HG02970 (cell line): ENCODE measurements around the gene GCSAM.

Source experiments
- ATAC-seq: cut with Tn5 transposase; IDR thresholded peaks from one replicate; pipeline ENCODE4 v1.9.1; 2021; ENCODE audit warnings: mild to moderate bottlenecking, moderate library complexity, moderate number of reproducible peaks; ENCODE audit not compliant: unreplicated experiment, low FRiP score

Gene GCSAM

DNA sequence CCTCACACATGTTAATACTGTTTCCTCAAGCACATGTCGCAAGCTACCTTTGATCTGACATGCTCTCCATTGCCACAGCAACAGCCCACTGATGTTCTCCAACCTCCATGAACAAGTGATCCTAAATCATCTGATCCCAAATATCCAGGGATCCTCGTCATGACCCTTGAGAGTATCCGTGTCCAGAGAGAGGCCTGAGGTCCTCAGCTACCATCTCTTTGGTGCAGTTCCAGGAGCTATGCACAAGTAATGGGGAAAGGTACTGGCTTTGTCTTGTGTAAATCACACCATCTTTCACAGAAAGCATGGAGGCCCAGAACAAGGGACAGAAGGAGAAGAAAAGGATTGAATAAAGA, 2.4 kb downstream of the GCSAM start:
- no peak for ATAC-seq

DNA sequence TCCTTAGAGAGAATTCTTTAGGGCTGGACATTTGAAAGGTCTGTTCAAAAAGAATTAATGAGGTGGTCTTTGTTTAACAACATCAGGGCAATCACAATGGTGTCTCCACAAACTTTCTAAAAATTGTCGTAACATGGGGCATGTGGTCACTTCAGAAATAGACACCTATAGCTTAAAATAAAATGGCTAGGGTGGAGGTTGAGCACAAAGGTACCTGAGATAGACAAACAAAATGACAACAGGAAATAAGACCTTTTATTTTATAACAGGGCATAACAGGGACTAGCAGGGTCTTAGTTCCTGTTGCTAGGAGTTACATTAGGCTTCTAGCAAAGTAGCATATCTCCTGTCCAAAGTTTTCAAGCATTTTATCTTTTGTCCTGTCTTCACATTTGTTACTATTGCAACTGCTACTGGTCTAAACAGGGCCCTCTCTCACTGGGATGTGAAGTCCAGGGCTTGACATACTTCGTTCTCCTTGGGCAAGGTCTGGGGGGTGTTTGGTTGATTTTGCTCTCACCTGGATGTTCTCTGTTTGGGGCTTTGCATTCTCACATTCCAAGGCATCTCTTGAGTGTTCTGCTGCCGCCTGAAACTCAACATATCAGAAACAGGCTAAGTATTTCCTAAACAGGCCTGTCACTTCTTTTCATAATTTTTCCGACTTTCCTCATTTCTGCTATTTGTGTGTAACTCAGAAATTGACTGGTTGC, 3.0 kb downstream of the GCSAM start:
- ATAC-seq, result no peak

DNA sequence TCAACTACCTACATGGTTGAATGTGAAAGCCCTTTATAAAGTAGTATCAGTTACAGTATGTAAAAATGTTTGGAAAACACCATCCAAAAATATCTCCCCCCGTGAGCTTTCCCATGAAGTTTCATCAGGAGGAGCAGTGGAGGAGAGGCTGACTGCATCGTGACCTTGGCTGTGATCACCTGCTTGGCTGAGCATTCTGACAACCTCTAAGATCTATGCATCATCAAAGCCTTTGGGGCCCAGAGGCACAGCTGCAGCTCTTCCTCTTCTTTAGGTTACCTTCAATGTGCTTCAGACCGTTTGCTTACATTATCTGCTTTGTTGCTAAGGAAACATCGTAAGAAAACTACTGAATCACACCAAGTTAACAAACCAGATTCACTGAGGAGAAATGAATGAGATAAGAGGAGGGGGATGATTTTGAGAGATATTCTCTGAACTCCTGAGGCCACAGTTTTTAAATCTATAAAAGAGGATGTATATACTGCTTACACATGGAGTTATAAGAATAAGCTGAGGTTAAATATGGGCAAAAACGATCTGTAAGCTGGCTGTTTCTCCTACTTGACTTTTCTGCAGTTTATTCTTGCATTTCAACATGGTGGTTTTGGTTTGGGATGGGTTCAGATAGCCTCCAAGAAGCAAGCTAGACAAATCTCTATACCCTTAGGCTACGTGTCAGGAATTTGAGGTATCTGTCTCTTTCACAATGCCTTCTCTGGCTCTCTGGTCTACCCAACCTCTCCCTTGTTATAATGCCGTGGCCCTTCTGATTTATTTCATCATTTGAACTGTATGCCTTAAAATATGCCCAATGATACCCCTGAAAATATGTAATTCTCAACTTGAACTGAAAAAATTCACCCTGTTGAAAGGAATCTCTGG, 4.0 kb downstream of the GCSAM start:
- peak; percentile 40 for ATAC-seq

DNA sequence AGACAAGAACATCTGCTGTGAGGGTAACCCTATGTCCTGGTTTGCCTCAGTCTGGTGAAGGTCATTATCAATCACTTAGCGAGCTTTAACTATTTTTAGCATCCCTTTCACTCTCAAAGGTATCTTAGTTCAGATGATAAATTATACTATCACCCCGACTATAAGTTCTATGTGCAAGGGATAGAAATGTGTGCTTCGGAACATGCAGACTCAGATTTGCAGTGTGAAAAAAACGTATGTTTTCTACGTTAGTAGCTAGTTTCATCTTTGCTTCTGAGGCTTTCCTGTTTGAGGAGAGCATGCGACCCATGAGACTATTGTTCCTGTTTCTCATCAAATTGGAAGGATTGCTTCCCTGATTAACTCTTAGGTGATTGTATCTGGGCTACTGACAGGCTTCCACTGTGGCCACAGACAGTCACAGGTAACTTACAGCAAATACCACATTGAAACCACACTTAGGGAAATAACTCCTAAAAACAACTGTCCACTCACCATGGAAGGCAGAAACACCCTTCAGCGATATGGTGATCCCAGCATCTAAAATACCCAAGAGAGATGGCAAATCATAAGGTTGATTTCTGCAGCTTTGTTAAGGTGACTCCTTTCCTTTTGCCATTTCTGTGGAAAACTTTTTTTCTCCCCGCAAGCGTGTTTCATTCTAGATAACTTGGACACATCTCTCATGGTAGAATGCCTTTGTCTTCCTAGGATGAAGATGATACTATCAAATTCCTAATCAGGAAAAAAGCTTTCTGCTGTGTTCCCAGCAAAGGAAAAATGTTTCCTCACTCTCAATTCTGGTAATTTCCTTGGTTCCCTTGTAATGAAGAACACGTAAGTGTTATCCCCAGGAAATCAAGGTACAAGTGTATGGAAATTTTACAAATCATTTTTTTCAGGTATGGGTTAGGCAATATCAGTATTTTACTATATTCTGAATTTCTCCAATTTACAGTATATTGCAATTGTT, 5.2 kb downstream of the GCSAM start:
- no peak for ATAC-seq

DNA sequence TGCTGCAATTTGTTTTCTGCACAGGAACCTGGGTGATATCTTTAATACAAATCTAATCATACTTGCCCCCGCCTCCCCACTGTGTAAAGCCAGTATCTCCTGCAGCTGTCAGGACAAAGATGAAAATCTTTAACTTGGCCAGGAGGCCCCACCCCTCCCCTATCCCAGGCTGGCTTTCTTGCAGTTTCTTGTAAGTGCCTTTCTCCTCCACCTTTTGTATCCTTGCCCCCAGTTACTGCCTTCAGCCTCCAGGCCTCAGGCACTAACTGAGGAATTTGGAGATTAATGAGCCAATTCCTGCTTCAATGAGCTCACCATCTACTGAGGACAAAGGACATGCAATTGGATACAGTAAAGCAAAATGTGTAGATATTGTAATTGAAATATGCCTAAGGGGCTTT, 6.5 kb downstream of the GCSAM start:
- ATAC-seq, result no peak

DNA sequence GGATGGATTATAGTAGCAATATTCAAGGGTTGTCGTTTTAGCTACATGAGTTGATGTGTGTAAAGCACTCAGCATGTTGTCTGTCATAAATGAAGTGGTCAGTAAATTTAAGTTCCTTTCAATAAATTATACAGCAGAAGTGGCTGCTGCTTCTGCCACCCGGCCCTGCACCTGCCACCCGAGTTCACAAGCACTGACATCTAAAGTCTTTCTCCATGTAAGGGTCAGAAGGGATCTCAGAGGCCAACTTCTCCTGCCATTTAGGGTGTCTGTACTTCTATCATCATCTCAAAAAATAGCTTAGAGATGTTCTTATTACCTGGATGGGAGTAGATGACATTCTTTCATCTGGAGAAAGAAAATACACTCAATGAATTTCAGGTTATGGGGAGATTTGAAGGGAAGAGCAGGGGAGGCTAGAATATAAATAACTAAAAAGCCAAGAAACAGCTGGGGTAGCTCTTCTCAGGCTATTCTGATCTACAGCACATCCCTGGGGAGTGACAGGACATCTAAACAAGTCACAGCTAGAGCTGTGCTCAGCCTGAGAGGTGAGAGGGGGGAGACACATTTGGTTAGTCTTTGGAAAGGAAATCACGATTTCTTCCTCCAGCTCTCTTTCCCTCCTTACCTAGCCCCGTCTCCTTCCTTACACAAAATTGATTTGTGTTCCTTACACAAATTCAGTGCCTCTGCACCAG, 8.0 kb downstream of the GCSAM start:
- no peak for ATAC-seq

DNA sequence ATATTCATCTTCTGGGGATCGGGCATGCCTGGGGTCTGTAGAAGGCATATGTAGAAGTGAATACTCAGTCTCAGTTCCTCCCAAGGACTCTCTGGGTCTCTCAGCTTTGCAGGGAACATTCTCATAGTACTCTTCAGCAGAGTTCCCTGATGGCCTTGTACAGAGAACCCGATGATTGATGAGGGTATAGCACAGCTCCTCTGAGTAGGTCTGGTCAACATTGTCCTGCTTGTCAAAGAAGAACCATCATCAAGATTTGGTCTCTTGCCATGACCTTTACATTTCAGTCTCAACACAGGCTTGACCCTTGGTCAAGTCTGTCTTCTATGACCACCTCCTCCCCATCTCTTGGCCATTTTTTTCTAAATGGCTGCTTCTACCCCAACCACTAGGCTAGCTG, 9.5 kb downstream of the GCSAM start:
- no peak for ATAC-seq

DNA sequence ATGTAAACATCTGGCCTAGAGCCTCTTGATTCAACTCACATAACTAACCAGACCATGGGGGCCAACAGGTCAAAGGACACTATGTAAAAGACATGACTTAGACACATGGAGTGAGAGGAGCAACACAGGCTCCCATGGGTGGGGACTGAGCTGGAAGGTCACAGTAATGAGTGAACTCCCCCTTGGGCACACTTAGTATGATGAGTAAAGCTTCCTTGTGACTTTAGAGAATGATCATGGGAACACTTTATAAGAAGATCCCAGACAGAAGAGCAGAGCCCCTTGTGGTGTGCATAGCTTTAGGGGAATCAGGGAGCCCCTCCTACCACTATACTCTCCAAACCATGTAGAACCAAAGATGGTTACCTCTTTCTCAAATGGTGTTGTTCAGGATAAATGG, 10.2 kb downstream of the GCSAM start:
- ATAC-seq, result no peak

DNA sequence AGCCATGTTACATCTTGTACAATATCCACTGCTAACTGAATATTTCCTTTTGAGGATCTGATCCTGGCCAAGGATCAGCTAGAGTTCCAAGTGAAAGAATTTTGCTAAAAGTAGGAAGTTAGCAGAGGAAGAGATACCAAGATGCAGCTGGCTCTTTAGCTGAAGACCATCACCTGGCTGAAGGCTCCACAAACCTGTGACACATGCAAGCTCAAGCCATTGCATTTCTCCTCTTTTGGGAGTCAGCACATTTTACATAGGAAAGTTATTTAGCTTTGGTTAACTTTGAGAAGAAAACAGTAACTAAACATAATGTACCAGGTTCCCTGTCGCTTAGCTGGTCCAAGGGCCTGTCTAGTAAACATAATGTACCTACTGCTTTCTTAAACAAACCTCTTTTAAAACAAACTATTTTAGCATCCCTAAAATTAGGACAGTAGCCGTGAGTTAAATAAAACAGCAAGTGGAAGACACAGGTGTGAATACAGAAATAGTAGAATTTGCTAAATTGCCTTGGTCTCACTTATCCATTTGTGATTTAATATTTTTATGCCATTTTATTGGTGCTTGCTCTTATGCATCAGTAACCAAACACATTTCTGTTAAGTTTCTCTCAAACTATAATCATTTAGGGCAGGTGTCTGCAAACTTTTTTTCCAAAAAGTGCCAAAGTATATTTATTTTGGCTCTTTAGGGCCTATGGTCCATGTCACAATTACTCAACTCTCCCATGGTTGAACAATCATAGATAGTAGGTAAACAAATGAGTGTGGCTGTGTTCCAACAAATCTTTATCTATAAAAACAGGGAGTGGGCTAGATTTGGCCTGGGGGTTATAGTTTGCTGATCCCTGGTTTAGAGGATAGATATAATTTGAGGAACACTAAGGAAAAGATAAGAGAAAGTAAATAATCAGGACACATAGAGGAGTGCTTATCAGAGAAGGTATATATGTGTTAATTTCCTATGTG, 11.2 kb downstream of the GCSAM start:
- no peak for ATAC-seq

DNA sequence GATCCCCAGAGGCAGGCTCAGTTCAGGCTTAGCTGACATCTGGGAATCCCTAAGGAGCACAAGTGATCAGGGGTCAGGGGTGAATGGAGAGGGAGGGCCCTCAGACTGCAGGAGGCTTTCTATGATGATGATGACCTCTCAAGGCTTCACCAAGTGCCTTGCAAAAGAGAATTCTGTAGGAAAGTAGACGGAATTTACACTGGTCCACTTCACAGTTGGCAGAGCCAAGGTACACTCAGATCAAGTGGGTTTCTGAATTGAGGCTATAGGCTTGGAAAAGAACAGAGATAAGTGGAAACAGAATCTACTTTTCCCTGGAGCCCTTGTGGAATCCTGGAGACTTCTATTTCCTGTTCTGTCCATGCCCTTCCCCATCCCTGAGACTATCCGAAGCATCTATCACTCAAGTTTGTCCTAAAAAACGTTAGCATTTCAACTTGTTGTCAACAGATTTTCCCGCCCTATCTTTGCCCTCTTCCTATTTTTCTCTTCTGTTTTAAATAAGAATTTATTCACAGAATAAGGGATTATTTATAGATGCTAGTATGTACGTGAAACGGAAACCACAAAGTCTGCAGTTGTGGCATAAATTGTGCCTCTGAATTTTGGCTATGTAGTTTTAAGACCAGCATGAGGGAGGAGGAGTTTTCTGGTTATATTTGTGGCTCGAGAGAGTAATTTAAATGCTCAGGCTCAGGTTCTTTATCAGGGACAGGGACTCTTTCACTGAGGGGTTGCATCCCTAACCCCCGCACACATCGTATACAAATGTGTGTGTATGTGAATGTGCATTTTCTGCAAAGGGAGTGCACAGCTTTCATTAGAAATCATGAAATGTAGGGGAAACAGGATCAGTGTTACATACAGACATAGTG, 12.8 kb downstream of the GCSAM start:
- ATAC-seq, result no peak

DNA sequence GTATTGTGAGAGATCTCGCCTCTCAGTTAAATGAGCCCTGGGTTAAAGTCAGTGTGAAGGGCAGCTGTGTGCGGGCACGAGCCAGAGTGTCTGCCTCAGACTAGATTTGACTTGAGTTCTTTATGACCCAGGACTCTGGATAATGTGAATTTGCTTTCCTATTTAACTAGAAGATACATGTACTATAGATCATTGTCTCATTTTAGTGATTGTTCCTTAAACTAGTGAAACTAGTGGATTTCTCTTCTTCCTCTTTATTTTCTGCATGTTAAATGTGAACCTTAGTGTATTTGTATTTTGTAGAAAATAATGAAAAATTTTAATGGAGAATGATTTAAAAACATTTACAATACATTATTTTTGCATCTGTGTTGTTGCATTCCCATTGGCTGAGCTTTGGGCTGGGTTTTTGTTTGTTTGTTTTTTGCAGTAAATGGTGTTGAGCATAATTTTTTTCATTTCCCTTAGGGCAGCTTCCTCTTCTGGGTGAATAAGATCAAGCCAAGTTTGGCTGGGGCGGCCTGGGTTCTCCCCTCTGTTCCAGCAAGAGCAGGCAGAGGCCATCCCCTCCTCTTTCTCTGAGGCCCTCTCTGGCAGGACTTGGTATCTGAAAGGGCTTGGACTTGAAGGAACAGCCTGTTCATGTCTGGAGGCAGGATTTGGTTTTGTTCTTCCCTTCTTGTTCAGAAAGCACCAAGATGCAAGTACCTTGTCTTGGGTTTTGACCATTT, 15.0 kb downstream of the GCSAM start:
- ATAC-seq, result no peak

DNA sequence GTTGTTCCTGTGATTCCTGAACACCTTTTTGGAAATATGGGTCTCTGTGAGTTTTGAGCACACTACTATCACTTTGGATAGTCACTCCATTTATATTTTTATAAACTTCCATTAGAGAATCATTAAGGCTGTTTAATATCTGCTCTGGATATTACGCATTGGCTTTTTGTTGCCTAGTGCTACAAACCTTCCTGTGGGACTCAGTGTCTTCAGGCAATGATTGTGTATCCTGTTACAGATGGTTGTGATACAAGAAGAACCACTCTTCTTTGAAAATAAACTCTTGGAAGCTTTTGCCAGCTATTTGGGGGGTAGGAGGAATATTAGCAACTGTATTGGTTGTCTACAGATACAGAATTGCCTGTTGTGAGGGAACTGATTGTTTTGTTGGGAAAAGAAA, 15.6 kb downstream of the GCSAM start:
- ATAC-seq, result no peak

DNA sequence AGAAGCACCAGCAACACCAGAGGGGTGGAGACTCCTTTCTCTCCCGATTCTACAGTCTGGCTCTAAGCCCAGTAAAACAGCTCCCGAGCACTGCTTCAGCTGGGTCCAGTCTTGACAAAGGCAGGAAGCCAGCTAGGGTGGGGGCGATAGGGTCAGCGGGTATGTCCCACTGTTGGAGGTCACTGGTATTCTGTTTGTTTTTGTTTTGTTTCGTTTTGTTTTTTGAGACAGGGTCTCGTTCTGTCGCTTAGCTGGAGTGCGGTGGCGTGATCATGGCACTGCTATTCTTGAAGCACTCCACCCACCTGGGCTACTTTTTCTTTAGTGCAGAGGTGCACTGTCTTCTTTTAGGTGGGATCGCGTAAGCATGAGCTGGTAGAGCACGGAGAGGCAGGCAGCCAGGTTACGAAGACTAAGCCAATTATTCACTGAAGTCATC, 16.3 kb downstream of the GCSAM start:
- ATAC-seq, result no peak

DNA sequence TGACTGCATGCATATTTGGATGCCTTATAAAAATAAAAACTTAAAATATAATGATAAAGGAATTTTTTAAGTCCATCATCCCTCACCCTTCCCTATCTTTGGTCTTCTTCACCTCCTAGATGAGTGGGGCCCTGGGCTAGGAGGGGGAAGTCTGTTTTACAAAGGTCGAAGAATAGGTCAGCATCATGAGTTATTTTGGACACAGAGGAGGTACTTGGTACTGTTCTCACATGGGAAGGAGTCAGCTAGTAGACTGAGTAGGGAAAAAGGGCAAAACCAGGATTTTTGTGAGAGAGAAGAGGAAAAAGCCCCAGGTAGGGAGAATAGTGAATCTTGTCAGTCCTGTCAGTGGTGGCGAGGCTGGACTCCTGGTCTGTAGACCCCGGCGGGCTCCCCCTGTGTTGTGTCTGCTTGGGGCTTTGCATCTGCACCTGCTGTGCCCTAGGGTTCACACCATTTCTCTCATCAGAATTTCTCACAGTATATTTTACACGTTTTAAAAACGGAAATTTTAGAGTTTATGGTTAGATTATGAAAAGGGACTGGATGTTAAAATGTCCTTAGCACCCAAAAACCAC, 17.2 kb downstream of the GCSAM start:
- ATAC-seq, result no peak

DNA sequence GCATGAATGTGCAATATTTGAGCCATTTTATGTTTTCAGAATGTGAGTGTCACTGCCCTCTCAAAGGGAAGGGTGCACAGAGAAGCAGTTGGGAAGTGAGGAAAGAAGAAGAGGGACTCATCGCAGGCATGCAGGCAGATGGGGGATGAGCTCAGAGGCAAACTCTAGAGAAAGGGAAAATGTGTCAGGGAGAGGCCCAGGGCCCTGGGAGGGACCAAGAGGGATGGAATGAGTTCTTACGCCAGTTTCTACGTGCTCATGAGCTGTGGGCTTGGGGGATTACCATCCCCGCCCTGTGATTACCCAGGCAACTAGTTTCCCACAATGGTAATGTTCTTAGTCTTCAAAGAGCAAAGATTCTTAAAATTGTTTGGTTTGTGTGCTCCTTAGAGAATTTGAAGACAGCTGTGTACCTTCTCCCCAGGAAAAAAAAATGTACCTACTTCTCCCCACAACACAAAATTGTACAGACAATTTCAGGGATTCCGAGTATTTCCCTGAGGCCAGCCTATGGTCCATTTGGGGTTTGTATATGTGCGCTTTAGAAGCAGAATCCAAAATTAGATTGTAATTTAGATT, 17.8 kb downstream of the GCSAM start:
- ATAC-seq, result peak; percentile 38

DNA sequence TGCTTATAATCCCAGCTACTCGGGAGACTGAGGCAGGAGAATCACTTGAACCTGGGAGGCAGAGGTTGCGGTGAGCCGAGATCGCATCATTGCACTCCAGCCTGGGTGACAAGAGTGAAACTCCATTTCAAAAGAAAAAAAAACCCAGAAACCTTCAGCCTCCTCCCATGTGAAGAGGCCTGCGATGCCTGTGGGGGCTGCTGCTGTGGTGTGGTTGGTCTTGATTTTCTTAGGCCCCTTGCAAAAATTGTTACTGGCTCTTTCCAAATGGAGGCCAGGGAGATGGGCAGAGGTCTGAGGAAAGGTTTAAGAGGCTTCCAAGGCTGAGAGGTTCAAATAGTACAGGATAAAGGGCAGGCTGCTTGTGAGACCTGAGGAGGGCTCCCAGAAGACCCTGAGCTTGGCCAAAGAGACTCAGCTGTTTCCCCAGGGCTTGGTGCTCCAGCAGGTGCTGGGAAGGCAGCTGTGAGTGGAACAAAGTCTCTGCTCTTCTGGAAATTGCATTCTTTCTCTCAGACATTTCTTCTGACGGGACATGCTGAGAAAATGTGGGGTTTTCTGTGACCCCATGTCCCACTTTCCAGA, 18.4 kb downstream of the GCSAM start:
- ATAC-seq, result no peak
